Endothelial cell of umbilical vein (primary cell): ENCODE measurements around the gene ZDHHC5. TPM values are rescaled to one million over a fixed set of nuclear protein-coding genes. Genes with fewer than 3 reads are reported as not detected.

Experiments used
- BruUV-seq: library from RNA; stranded (reverse); fragments of 400-500 nt; replicated peaks from 2 replicates; lab custom pipeline; 2021; lab: Mats Ljungman, UMichigan
- CTCF ChIA-PET: fragments of 300-600, 350-600 bp; sonication (Branson Sonifier 250); formaldehyde crosslinking; loops from one replicate; lab custom pipeline; 2021; ENCODE audit warnings: antibody characterized with exemption, inconsistent platforms; lab: Charles Lee
- POLR2A ChIA-PET: fragments of 300-600, 350-600 bp; sonication (Branson Sonifier 250); formaldehyde crosslinking; loops from one replicate; lab custom pipeline; 2021; ENCODE audit warnings: antibody characterized with exemption, inconsistent platforms; lab: Charles Lee
- DNase-seq: peaks from one replicate; pipeline ENCODE4 v3.0.0-alpha.2; 2011; ENCODE audit warnings: low read depth, low spot score
- FAIRE-seq: peaks from 2 replicates; lab custom pipeline; 2011; peaks lifted over from hg19 to GRCh38; lab: Jason Lieb, UNC
- H2AFZ ChIP-seq: 2 replicates; pipeline ENCODE4 v1.6.0; 2012; ENCODE audit warnings: low read depth, low read length, control low read depth, inconsistent platforms
- H3K27ac ChIP-seq: 2 replicates; pipeline ENCODE4 v1.5.1; 2011; ENCODE audit warnings: low read depth, mild to moderate bottlenecking, control low read depth, low read length, moderate library complexity; ENCODE audit not compliant: insufficient read depth
- H3K27me3 ChIP-seq, 2 experiments: 2 replicates each; pipeline versions ENCODE4 v1.6.0 to v1.6.1; 2011; ENCODE audit warnings: low read length in 2 of 2, mixed read lengths in 1 of 2; ENCODE audit not compliant: control insufficient read depth in 2 of 2, insufficient read depth in 2 of 2
- H3K36me3 ChIP-seq, 2 experiments: 2 replicates in 1 of 2; 3 replicates in 1 of 2; pipeline ENCODE4 v1.5.1; 2011; ENCODE audit warnings: low read length in 2 of 2, mild to moderate bottlenecking in 1 of 2, moderate library complexity in 1 of 2; ENCODE audit not compliant: control insufficient read depth in 2 of 2, insufficient read depth in 2 of 2; ENCODE audit errors: extremely low read depth in 1 of 2
- H3K4me1 ChIP-seq: 3 replicates; pipeline ENCODE4 v1.5.1; 2011; ENCODE audit warnings: mild to moderate bottlenecking, low read length; ENCODE audit not compliant: control insufficient read depth, insufficient read depth; ENCODE audit errors: extremely low read depth
- H3K4me2 ChIP-seq: 2 replicates; pipeline ENCODE4 v1.6.1; 2011; ENCODE audit warnings: low read length, control low read depth, mixed read lengths; ENCODE audit not compliant: insufficient read depth
- H3K4me3 ChIP-seq, 3 experiments: fragments of 200-600 bp in 1 of 3; sonication (generic), shearing (Covaris generic) in 1 of 3; replicated peaks in 1 of 3; 2 replicates each; pipeline ENCODE4 v1.5.1; 2011 to 2016; ENCODE audit warnings: control low read depth in 3 of 3, low read length in 3 of 3, mild to moderate bottlenecking in 2 of 3, inconsistent platforms in 1 of 3, low read depth in 1 of 3, moderate library complexity in 1 of 3; ENCODE audit not compliant: insufficient read depth in 1 of 3
- H3K79me2 ChIP-seq: 2 replicates; pipeline ENCODE4 v1.6.0; 2012; ENCODE audit warnings: low read length, inconsistent platforms; ENCODE audit not compliant: control insufficient read depth, insufficient read depth
- H3K9ac ChIP-seq: replicated peaks from 2 replicates; pipeline ENCODE3; 2011; ENCODE audit warnings: low read length, control low read depth; ENCODE audit not compliant: insufficient read depth; ENCODE audit errors: extremely low read depth
- H3K9me1 ChIP-seq: replicated peaks from 3 replicates; pipeline ENCODE4 v1.6.0; 2011; ENCODE audit warnings: mild to moderate bottlenecking, low read length; ENCODE audit not compliant: control insufficient read depth, insufficient read depth; ENCODE audit errors: extremely low read depth
- H3K9me3 ChIP-seq: replicated peaks from 2 replicates; pipeline ENCODE4 v1.5.1; 2012; ENCODE audit warnings: low read length, inconsistent platforms; ENCODE audit not compliant: control insufficient read depth, insufficient read depth
- H4K20me1 ChIP-seq: replicated peaks from 2 replicates; pipeline ENCODE3; 2011; ENCODE audit warnings: mild to moderate bottlenecking, low read length; ENCODE audit not compliant: control insufficient read depth, insufficient read depth; ENCODE audit errors: extremely low read depth
- EZH2 ChIP-seq: IDR thresholded peaks from 2 replicates; pipeline ENCODE4 v1.6.1; 2012; ENCODE audit warnings: borderline replicate concordance, low read depth, mild to moderate bottlenecking, moderate library complexity, low read length, inconsistent platforms; ENCODE audit not compliant: severe bottlenecking
- FOS ChIP-seq: IDR thresholded peaks from 2 replicates; pipeline ENCODE4 v1.6.1; 2011; ENCODE audit warnings: mild to moderate bottlenecking, low read length, moderate library complexity, borderline replicate concordance; ENCODE audit not compliant: insufficient read depth
- GATA2 ChIP-seq: IDR thresholded peaks from 2 replicates; pipeline ENCODE4 v1.7.0; 2011; ENCODE audit warnings: low read depth, mild to moderate bottlenecking, moderate library complexity, mixed read lengths, low read length; ENCODE audit not compliant: insufficient read length, insufficient read depth
- JUN ChIP-seq: IDR thresholded peaks from 2 replicates; pipeline ENCODE4 v1.6.1; 2011; ENCODE audit warnings: borderline replicate concordance, low read depth; ENCODE audit not compliant: insufficient read length, insufficient read depth
- MYC ChIP-seq: IDR thresholded peaks from one replicate; pipeline ENCODE4 v1.6.1; 2011; ENCODE audit warnings: mild to moderate bottlenecking, low read depth, low read length
- POLR2A ChIP-seq: IDR thresholded peaks from 2 replicates; pipeline ENCODE4 v1.6.1; 2012; ENCODE audit warnings: low read depth, mild to moderate bottlenecking, control low read depth, low read length
- POLR2AphosphoS5 ChIP-seq: IDR thresholded peaks from 2 replicates; pipeline ENCODE4 v1.6.1; 2012; ENCODE audit warnings: low read depth, mild to moderate bottlenecking, control low read depth, low read length, moderate library complexity; ENCODE audit not compliant: insufficient read depth
- dilution Hi-C: fragments of 300-500 bp; cut with MboI; formaldehyde crosslinking; loops from one replicate; pipeline ENCODE4 v1.15.0; 2019; ENCODE audit warnings: low sequenced_read_pairs; ENCODE audit not compliant: extremely low pct_ligation_motif_present
- intact Hi-C: fragments of 100-400 bp; cut with micrococcal nuclease; formaldehyde crosslinking; loops from one replicate; pipeline ENCODE4 v1.10.0; 2022
- polyA plus RNA-seq, 4 experiments: library from polyadenylated mRNA; depleted of rRNA in 3 of 4; stranded (reverse) in 3 of 4; unstranded in 1 of 4; fragments of >200 nt; gene quantifications; 2 replicates each; pipeline versions ENCODE4 v1.2.1 to v1.2.3, GENCODE V29; 2011 to 2012; ENCODE audit warnings: missing spikeins in 1 of 4
- total RNA-seq: library from RNA; stranded (reverse); gene quantifications from 2 replicates; pipeline ENCODE4 v1.2.3, GENCODE V29; 2021
- TF ChIP-seq, protein P1 (sequence below): IDR thresholded peaks from 2 replicates; pipeline ENCODE4 v1.6.1; 2011; ENCODE audit not compliant: insufficient read depth, insufficient read length
- TF ChIP-seq, protein P2 (sequence below), 2 donors: IDR thresholded peaks; 1 replicate in 1 of 2; 2 replicates in 1 of 2; pipeline ENCODE4 v1.5.1; 2011; ENCODE audit warnings: low read length in 2 of 2, mild to moderate bottlenecking in 2 of 2, moderate library complexity in 2 of 2, control low read depth in 1 of 2, inconsistent platforms in 1 of 2, low read depth in 1 of 2; ENCODE audit not compliant: insufficient read depth in 1 of 2; ENCODE audit errors: extremely low read depth in 1 of 2

Gene ZDHHC5
- total and polyA plus RNA-seq, 2 donors (not counting 3 experiments of a cell fraction or from before 2014, with no cell fraction given): 52.9 to 67.4 TPM

DNA sequence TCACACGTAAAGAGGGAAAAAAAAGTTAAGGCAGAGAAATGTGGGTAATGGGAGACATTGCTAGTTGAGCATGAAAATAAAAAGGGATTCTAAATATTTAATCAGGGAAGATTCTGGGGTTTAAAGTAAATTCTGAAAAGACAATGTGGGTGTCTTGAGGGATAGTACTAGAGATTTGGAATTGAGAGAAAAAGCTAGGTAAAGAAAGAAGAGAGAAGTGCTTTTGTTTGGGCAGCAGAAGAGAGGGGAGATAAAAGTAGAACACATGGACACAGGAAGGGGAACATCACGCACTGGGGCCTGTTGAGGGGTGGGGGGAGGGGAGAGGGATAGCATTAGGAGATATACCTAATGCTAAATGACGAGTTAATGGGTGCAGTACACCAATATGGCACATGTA is 14.8 kb upstream of the ZDHHC5 start:
- H2AFZ ChIP-seq: no peak overlapping the region
- FAIRE-seq (no peak), DNase-seq (no peak)
- peaks cover 5% of the 10 kb centered on the region for H3K79me2 ChIP-seq
- intact Hi-C loops (no loop called here), dilution Hi-C loops (no loop called here)
- POLR2A ChIA-PET: no interaction called here
- no TSS peak for BruUV-seq
- H3K9me3 ChIP-seq: no peaks in the 10 kb centered on the region
- TF ChIP-seq GATA2 (no peak), EZH2 (no peak), MYC (no peak), FOS (no peak), POLR2A (no peak), POLR2AphosphoS5 (no peak), JUN (no peak)
- TF ChIP-seq, protein P1, sequence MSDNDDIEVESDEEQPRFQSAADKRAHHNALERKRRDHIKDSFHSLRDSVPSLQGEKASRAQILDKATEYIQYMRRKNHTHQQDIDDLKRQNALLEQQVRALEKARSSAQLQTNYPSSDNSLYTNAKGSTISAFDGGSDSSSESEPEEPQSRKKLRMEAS: no peak
- TF ChIP-seq, protein P2, sequence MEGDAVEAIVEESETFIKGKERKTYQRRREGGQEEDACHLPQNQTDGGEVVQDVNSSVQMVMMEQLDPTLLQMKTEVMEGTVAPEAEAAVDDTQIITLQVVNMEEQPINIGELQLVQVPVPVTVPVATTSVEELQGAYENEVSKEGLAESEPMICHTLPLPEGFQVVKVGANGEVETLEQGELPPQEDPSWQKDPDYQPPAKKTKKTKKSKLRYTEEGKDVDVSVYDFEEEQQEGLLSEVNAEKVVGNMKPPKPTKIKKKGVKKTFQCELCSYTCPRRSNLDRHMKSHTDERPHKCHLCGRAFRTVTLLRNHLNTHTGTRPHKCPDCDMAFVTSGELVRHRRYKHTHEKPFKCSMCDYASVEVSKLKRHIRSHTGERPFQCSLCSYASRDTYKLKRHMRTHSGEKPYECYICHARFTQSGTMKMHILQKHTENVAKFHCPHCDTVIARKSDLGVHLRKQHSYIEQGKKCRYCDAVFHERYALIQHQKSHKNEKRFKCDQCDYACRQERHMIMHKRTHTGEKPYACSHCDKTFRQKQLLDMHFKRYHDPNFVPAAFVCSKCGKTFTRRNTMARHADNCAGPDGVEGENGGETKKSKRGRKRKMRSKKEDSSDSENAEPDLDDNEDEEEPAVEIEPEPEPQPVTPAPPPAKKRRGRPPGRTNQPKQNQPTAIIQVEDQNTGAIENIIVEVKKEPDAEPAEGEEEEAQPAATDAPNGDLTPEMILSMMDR (IDR thresholded peaks at IDR 0.05; ENCODE audit: extremely low read depth in 1 of 2, insufficient read depth in 1 of 2, low read depth in 1 of 2, low read length in 2 of 2): no peak
- no peaks in the 10 kb centered on the region for H3K36me3 ChIP-seq
- no peak overlapping the region for H3K9ac ChIP-seq
- H3K4me2 ChIP-seq: no peak overlapping the region
- H4K20me1 ChIP-seq: no peaks in the 10 kb centered on the region
- CTCF ChIA-PET: interaction anchor here (2.0 to 5.8 kb wide), 2 partner anchors 9 to 11 kb away, joined by 9 to 26 read pairs; no protein-coding TSS in a partner anchor
- peaks cover 13 to 24% of the 10 kb centered on the region in 2 experiments for H3K27me3 ChIP-seq
- no peak overlapping the region for H3K27ac ChIP-seq
- H3K4me1 ChIP-seq: peaks cover 6% of the 10 kb centered on the region
- H3K4me3 ChIP-seq: no peak overlapping the region
- no peaks in the 10 kb centered on the region for H3K9me1 ChIP-seq
